Calu3 (cell line): ENCODE results near the gene CAPN3. TPM values are rescaled to one million over a fixed set of nuclear protein-coding genes. Genes with fewer than 3 reads are reported as not detected.
"Not testable (repeated sequence)": the region's sequence is repeated elsewhere in the genome, so short reads cannot be mapped to it uniquely, and the experiment has no call there.

ENCODE experiments used
- BruUV-seq: library from RNA; stranded (reverse); fragments of 400-500 nt; replicated peaks from 2 replicates; lab custom pipeline; 2021; lab: Mats Ljungman, UMichigan
- CTCF ChIA-PET: fragments of 300-600 bp; sonication (Branson Sonifier 250); formaldehyde crosslinking; loops from one replicate; lab custom pipeline; 2022; ENCODE audit warnings: antibody characterized with exemption; lab: Charles Lee
- DNase-seq: peaks from one replicate; pipeline ENCODE4 v3.0.0; 2022
- H3K27ac Mint-ChIP-seq: one replicate; pipeline ENCODE4 v1.8.0; 2022; ENCODE audit warnings: mixed read lengths; ENCODE audit not compliant: unreplicated experiment
- H3K27me3 Mint-ChIP-seq: one replicate; pipeline ENCODE4 v1.8.0; 2022; ENCODE audit warnings: mixed read lengths; ENCODE audit not compliant: unreplicated experiment
- H3K36me3 Mint-ChIP-seq: one replicate; pipeline ENCODE4 v1.8.0; 2022; ENCODE audit warnings: mild to moderate bottlenecking, moderate library complexity, mixed read lengths; ENCODE audit not compliant: insufficient read depth, unreplicated experiment
- H3K4me1 Mint-ChIP-seq: one replicate; pipeline ENCODE4 v1.8.0; 2022; ENCODE audit warnings: mild to moderate bottlenecking, low read depth, mixed read lengths; ENCODE audit not compliant: unreplicated experiment
- H3K4me3 Mint-ChIP-seq: one replicate; pipeline ENCODE4 v1.8.0; 2022; ENCODE audit warnings: mild to moderate bottlenecking, low read depth, moderate library complexity, mixed read lengths; ENCODE audit not compliant: unreplicated experiment
- H3K9me3 Mint-ChIP-seq: one replicate; pipeline ENCODE4 v1.8.0; 2022; ENCODE audit warnings: low read depth, mixed read lengths; ENCODE audit not compliant: unreplicated experiment
- CTCF ChIP-seq: fragments of 200-600 bp; IDR thresholded peaks from one replicate; pipeline ENCODE4 v1.8.0; 2022; ENCODE audit warnings: antibody characterized with exemption; ENCODE audit not compliant: unreplicated experiment
- intact Hi-C: fragments of 100-400 bp; cut with micrococcal nuclease; formaldehyde crosslinking; loops from one replicate; pipeline ENCODE4 v1.10.0; 2022; ENCODE audit not compliant: unreplicated experiment
- total RNA-seq: library from RNA; stranded (reverse); gene quantifications from 2 replicates; pipeline ENCODE4 v1.2.3, GENCODE V29; 2022

CAPN3 gene
- total RNA-seq, 1 experiment from 2014 or later: 2.3 TPM

- intact Hi-C loops: no loop called here
- Mint-ChIP-seq H3K36me3 (no peaks in the 10 kb centered on the region), H3K9me3 (no peaks in the 10 kb centered on the region), H3K4me3 (no peak overlapping the region), H3K27ac (no peak overlapping the region), H3K4me1 (no peaks in the 10 kb centered on the region), H3K27me3 (no peaks in the 10 kb centered on the region)
- no peak for DNase-seq
- no peak for TF ChIP-seq CTCF
- no TSS peak for BruUV-seq
- CTCF ChIA-PET: no interaction called here
These were observed 27.0 kb upstream of the CAPN3 start for GRCh38 chr15:42332331-42332730.

GRCh38 chr15:42335074-42335473 is 24.2 kb upstream of the CAPN3 start:
- intact Hi-C loops: no loop called here
- Mint-ChIP-seq H3K36me3 (no peaks in the 10 kb centered on the region), H3K27me3 (no peaks in the 10 kb centered on the region), H3K27ac (no peak overlapping the region), H3K4me1 (no peaks in the 10 kb centered on the region), H3K4me3 (no peak overlapping the region), H3K9me3 (no peaks in the 10 kb centered on the region)
- no peak for TF ChIP-seq CTCF
- CTCF ChIA-PET: no interaction called here
- no TSS peak for BruUV-seq
- no peak for DNase-seq

GRCh38 chr15:42336650-42337049 is 22.7 kb upstream of the CAPN3 start:
- H3K9me3 Mint-ChIP-seq, H3K4me3 Mint-ChIP-seq, H3K36me3 Mint-ChIP-seq, BruUV-seq, CTCF ChIA-PET, H3K27ac Mint-ChIP-seq, intact Hi-C loops, H3K4me1 Mint-ChIP-seq, H3K27me3 Mint-ChIP-seq, DNase-seq: not testable (repeated sequence)

GRCh38 chr15:42337104-42337503 is 22.2 kb upstream of the CAPN3 start:
- intact Hi-C loops, H3K4me3 Mint-ChIP-seq, H3K9me3 Mint-ChIP-seq, H3K27me3 Mint-ChIP-seq, H3K36me3 Mint-ChIP-seq, H3K27ac Mint-ChIP-seq, H3K4me1 Mint-ChIP-seq, CTCF ChIA-PET, DNase-seq, BruUV-seq: not testable (repeated sequence)

GRCh38 chr15:42338500-42338899 is 20.8 kb upstream of the CAPN3 start:
- BruUV-seq: no TSS peak
- DNase-seq: no peak
- H3K4me3 Mint-ChIP-seq: no peak overlapping the region
- H3K4me1 Mint-ChIP-seq: no peaks in the 10 kb centered on the region
- CTCF ChIA-PET: no interaction called here
- intact Hi-C loops: no loop called here
- H3K27ac Mint-ChIP-seq: no peak overlapping the region
- no peaks in the 10 kb centered on the region for H3K27me3 Mint-ChIP-seq
- no peak for TF ChIP-seq CTCF
- H3K9me3 Mint-ChIP-seq: no peaks in the 10 kb centered on the region
- no peaks in the 10 kb centered on the region for H3K36me3 Mint-ChIP-seq
